ENCODE results near the gene CDH4. TPM values are rescaled to one million over a fixed set of nuclear protein-coding genes. Genes with fewer than 3 reads are reported as not detected.
A peak's percentile ranks its signal among the peaks of the same experiment; 100 is the strongest.

The CDH4 gene
- total and polyA plus RNA-seq, 2 of the 8 experiments (the other 6 are each of a cell fraction or from before 2014, with no cell fraction given) = 4.3 to 7.9 TPM

GRCh38 chr20:61445138-61445537, 193.1 kb downstream of the CDH4 start:
- ChIA-PET CTCF (ENCODE audit: partially characterized antibody) (no interaction called here), POLR2A (ENCODE audit: partially characterized antibody) (interaction anchor here (2.6 kb wide), 1 partner anchor 8 kb away, joined by 8 read pairs; no protein-coding TSS in a partner anchor)
- no peak overlapping the region for H4K5ac ChIP-seq (ENCODE audit: insufficient read length, low read depth, low read length)
- no peaks in the 10 kb centered on the region for H3K27me3 ChIP-seq (replicated peaks in 1 of 4; ENCODE audit: control insufficient read depth in 3 of 4, extremely low read depth in 1 of 4, insufficient read depth in 3 of 4, low read length in 3 of 4)
- H3K4me1 ChIP-seq (replicated peaks in 1 of 4; ENCODE audit: control insufficient read depth in 3 of 4, insufficient read depth in 4 of 4, low read length in 3 of 4) = peaks cover 11 to 40% (median 34%) of the 10 kb centered on the region in 4 experiments
- H3K14ac ChIP-seq (ENCODE audit: insufficient read length) = no peak overlapping the region
- no peaks in the 10 kb centered on the region; the same call in none of the 2 replicates for H3K23me2 ChIP-seq (ENCODE audit: low read depth, low read length)
- H3K4me3 ChIP-seq (ENCODE audit: extremely low read depth in 1 of 4, insufficient read depth in 2 of 4, low read depth in 3 of 4, low read length in 4 of 4) = no peak overlapping the region
- no peaks in the 10 kb centered on the region; a peak in 1 of 4 replicates for H3K79me2 ChIP-seq (ENCODE audit: control insufficient read depth in 1 of 2, insufficient read depth in 2 of 2, low read length in 2 of 2)
- peak overlapping the region; percentile 74; the same call in 1 of the 2 replicates for H2BK20ac ChIP-seq (ENCODE audit: low read length)
- H3K4me2 ChIP-seq (ENCODE audit: insufficient read depth in 1 of 2, low read depth in 2 of 2, low read length in 2 of 2) = no peak overlapping the region
- peak overlapping the region; percentile 91; the same call in 1 of the 2 replicates for H2BK12ac ChIP-seq (ENCODE audit: low read depth, low read length)
- peak overlapping the region; percentile 91 for H4K91ac ChIP-seq (replicated peaks; ENCODE audit: insufficient read length, low read length)
- H3K4ac ChIP-seq (replicated peaks; ENCODE audit: insufficient read length, low read depth, low read length) = no peak overlapping the region
- no peaks in the 10 kb centered on the region for H3K36me3 ChIP-seq (ENCODE audit: control insufficient read depth in 2 of 4, insufficient read depth in 4 of 4, low read length in 3 of 4)
- no peaks in the 10 kb centered on the region for H4K20me1 ChIP-seq (replicated peaks in 1 of 2; ENCODE audit: control insufficient read depth in 1 of 2, insufficient read depth in 2 of 2, low read length in 2 of 2)
- H3K9ac ChIP-seq (replicated peaks in 1 of 4; ENCODE audit: extremely low read depth in 1 of 4, low read depth in 3 of 4, low read length in 3 of 4) = no peak overlapping the region
- no peak overlapping the region for H4K8ac ChIP-seq (ENCODE audit: extremely low read depth, insufficient read depth, low read length)
- DNase-seq (ENCODE audit: low read depth in 1 of 2, low spot score in 2 of 2) (peak in 1 of 2 experiments; percentile 39), FAIRE-seq (no peak)
- no peaks in the 10 kb centered on the region for H3K79me1 ChIP-seq (ENCODE audit: low read depth, low read length)
- no peak for TF ChIP-seq POLR2A (IDR thresholded peaks at IDR 0.05; ENCODE audit: control extremely low read depth in 1 of 2, low read depth in 2 of 2, low read length in 2 of 2)
- TF ChIP-seq BCL11A (IDR thresholded peaks at IDR 0.05; ENCODE audit: low read depth in 2 of 2, low read length in 2 of 2) = no peak
- no peak for TF ChIP-seq YY1 (IDR thresholded peaks at IDR 0.05; ENCODE audit: low read depth, low read length)
- TF ChIP-seq TEAD4 (IDR thresholded peaks at IDR 0.05; ENCODE audit: low read depth, low read length) = no peak
- no peak for TF ChIP-seq POLR2AphosphoS5 (IDR thresholded peaks at IDR 0.05; ENCODE audit: low read depth, low read length)
- TF ChIP-seq FOSL1 (IDR thresholded peaks at IDR 0.05; ENCODE audit: insufficient read depth, low read depth, low read length) = no peak
- TF ChIP-seq ZNF274 (IDR thresholded peaks at IDR 0.05; ENCODE audit: borderline replicate concordance, extremely low read depth, low read length) = no peak
- TF ChIP-seq SIN3A (conservative IDR thresholded peaks at IDR 0.05 in 1 of 2, IDR thresholded peaks at IDR 0.05 in 1 of 2; ENCODE audit: low read depth in 1 of 2, low read length in 2 of 2) = no peak
- TF ChIP-seq SUZ12 (IDR thresholded peaks at IDR 0.05; ENCODE audit: low read length) = no peak
- H3K23ac ChIP-seq (ENCODE audit: insufficient read length) = no peak overlapping the region
- H3K56ac ChIP-seq (replicated peaks; ENCODE audit: insufficient read length, low read depth, low read length) = no peak overlapping the region
- WGBS, 2 experiments (ENCODE audit: extremely low coverage in 1 of 2, insufficient coverage in 1 of 2, insufficient read length in 1 of 2, insufficient replicate concordance in 2 of 2, low coverage in 1 of 2, low lambda C conversion rate in 2 of 2, missing lambda C conversion rate in 1 of 2) = 73% methylated on average over 5 of the region's 6 CpGs; no CpG with 5 or more reads in 1 of the 2 experiments
- H2BK15ac ChIP-seq (ENCODE audit: low read length) = peak overlapping the region; percentile 34; the same call in 1 of the 2 replicates
- no peaks in the 10 kb centered on the region for H3K9me3 ChIP-seq (ENCODE audit: insufficient read depth in 2 of 2, low read depth in 1 of 2, low read length in 1 of 2)
- peak overlapping the region; percentile 27; the same call in 1 of the 2 replicates for H3K18ac ChIP-seq (ENCODE audit: extremely low read depth, low read length)
- H2BK5ac ChIP-seq (ENCODE audit: low read depth, low read length) = peak overlapping the region; percentile 64; the same call in 1 of the 2 replicates
- no peak overlapping the region for H3K27ac ChIP-seq (ENCODE audit: low read depth, low read length)
- peak overlapping the region; percentile 75 for H2BK120ac ChIP-seq (replicated peaks; ENCODE audit: low read depth, low read length)
- no peak overlapping the region for H2AFZ ChIP-seq (ENCODE audit: low read length)
- H2AK5ac ChIP-seq (ENCODE audit: low read depth, low read length) = peak overlapping the region; percentile 44; the same call in 1 of the 2 replicates

All from H1 (cell line).